Pancreas (tissue), 10 donors: ENCODE measurements around the gene EIF4H. TPM values are rescaled to one million over a fixed set of nuclear protein-coding genes. Genes with fewer than 3 reads are reported as not detected.
A peak's percentile ranks its signal among the peaks of the same experiment; 100 is the strongest.
"Not testable (repeated sequence)": the region's sequence is repeated elsewhere in the genome, so short reads cannot be mapped to it uniquely, and the experiment has no call there.

Experiments used
- ATAC-seq, 4 donors: fragments of 200-7000 bp; cut with Tn5 transposase; one replicate each; pipeline versions ENCODE4 v1.8.0 to v1.9.1; 2020; ENCODE audit warnings: mild to moderate bottlenecking in 4 of 4, moderate library complexity in 4 of 4
- DNase-seq, 6 donors: peaks; one replicate each; pipeline ENCODE4 v3.0.0-alpha.2; 2020
- FAIRE-seq: peaks from 2 replicates; lab custom pipeline; 2012; peaks lifted over from hg19 to GRCh38; lab: Jason Lieb, UNC
- H3K27ac ChIP-seq, 4 donors: fragments of 200-600 bp; sonication (generic); 1 replicate in 3 of 4; 2 replicates in 1 of 4; pipeline versions ENCODE4 v1.5.0 to v1.8.0; 2020
- H3K27me3 ChIP-seq, 4 donors: fragments of 200-600 bp; one replicate each; pipeline ENCODE4 v1.8.0; 2021
- H3K36me3 ChIP-seq, 3 donors: fragments of 200-600 bp; sonication (generic) in 1 of 3; one replicate each; pipeline versions ENCODE4 v1.5.0 to v1.8.0; 2020 to 2021
- H3K4me1 ChIP-seq, 3 donors: fragments of 200-600 bp; one replicate each; pipeline ENCODE4 v1.8.0; 2021
- H3K4me3 ChIP-seq, 4 donors: fragments of 200-600 bp; sonication (generic) in 2 of 4; one replicate each; pipeline versions ENCODE4 v1.5.0 to v1.8.0; 2020 to 2021
- H3K9me3 ChIP-seq, 4 donors: fragments of 200-600 bp; one replicate each; pipeline ENCODE4 v1.8.0; 2021
- CTCF ChIP-seq, 4 donors: fragments of 200-600 bp; sonication (generic) in 3 of 4; IDR thresholded peaks; one replicate each; pipeline versions ENCODE4 v1.5.0 to v1.8.0; 2021; ENCODE audit warnings: antibody characterized with exemption in 4 of 4
- WGBS, 2 donors: extraction: QIAGEN DNeasy Blood & Tissue Kit; methylation state at CpG; one replicate each; pipeline ENCODE4 v1.1.7; 2013; 5-methylcytosine and 5-hydroxymethylcytosine counted together
- intact Hi-C, 3 donors: fragments of 100-400 bp; cut with DNase I; formaldehyde crosslinking; loops; one replicate each; pipeline versions ENCODE4 v1.11.1 to v1.14.2; 2022
- polyA plus RNA-seq, 2 donors: library from polyadenylated mRNA; stranded (reverse); fragments of 200-250 nt; gene quantifications; one replicate each; pipeline ENCODE4 v1.2.3, GENCODE V29; 2013
- total RNA-seq, 6 donors: library from RNA; stranded (reverse); fragmentation: NEBNext Ultra II Directional in 4 of 6; extraction: Animal tissue kit (Norgen Biotek cat#: 25700) in 4 of 6; gene quantifications; one replicate each; pipeline versions ENCODE4 v1.2.1 to v1.2.4, GENCODE V29; 2021 to 2023
- donor health status: healthy with polysubstance abuse.
- donor health status: DM: no; HTN: no; CAD: no; lungs with moderate emphysema.
- donor health status: DM: no; HTN: no; CAD: no.
- donor health status: control.
- donor health status: control.
- donor health status: Bipolar disorder and iron deficiency.
- donor health status: DM: yes; HTN: yes; CAD: no.
- donor health status: DM: no; HTN: no; CAD: no.
- donor health status: DM: no; HTN: no; CAD: no.
- donor health status: DM: yes; HTN: yes; CAD: no.

Gene EIF4H
- total and polyA plus RNA-seq, 8 donors: 73.0 to 195 (median 130) TPM

GRCh38 chr7:74193913-74194312 lies 19.8 kb downstream of the EIF4H start:
- no peak overlapping the region for H3K4me3 ChIP-seq
- ATAC-seq: no peak
- intact Hi-C loops: no loop called here
- no peaks in the 10 kb centered on the region for H3K4me1 ChIP-seq
- WGBS, 2 donors: 91% methylated on average over 7 of the region's 7 CpGs
- no peak overlapping the region for H3K27ac ChIP-seq
- no peaks in the 10 kb centered on the region for H3K9me3 ChIP-seq
- no peak for FAIRE-seq
- no peak for TF ChIP-seq CTCF (IDR thresholded peaks at IDR 0.05)
- DNase-seq: no peak
- H3K36me3 ChIP-seq: peaks cover 0 to 60% (median 51%) of the 10 kb centered on the region in 3 donors
- H3K27me3 ChIP-seq: no peaks in the 10 kb centered on the region

- no peaks in the 10 kb centered on the region for H3K4me1 ChIP-seq
- no peaks in the 10 kb centered on the region for H3K9me3 ChIP-seq
- H3K36me3 ChIP-seq: peaks cover 0 to 53% (median 44%) of the 10 kb centered on the region in 3 donors
- no peak for TF ChIP-seq CTCF (IDR thresholded peaks at IDR 0.05)
- whole genome bisulfite sequencing, 2 donors: 93 to 94% methylated on average over 14 of the region's 14 CpGs
- H3K27ac ChIP-seq: no peak overlapping the region
- DNase-seq: no peak
- no peak for FAIRE-seq
- H3K4me3 ChIP-seq: no peak overlapping the region
- intact Hi-C loops: no loop called here
- H3K27me3 ChIP-seq: no peaks in the 10 kb centered on the region
- ATAC-seq: no peak
Observed at GRCh38 chr7:74194686-74195085, 20.5 kb downstream of the EIF4H start.

- H3K4me3 ChIP-seq, ATAC-seq, H3K27me3 ChIP-seq, FAIRE-seq, DNase-seq, intact Hi-C loops, H3K27ac ChIP-seq, H3K9me3 ChIP-seq, H3K4me1 ChIP-seq: not testable (repeated sequence)
- H3K36me3 ChIP-seq: peaks cover 0 to 47% (median 37%) of the 10 kb centered on the region in 3 donors
- 79 to 83% methylated on average over 17 to 19 of the region's 23 CpGs for WGBS, 2 donors
Observed at GRCh38 chr7:74195139-74195860, 21.1 kb downstream of the EIF4H start.

GRCh38 chr7:74195968-74196654 lies 22.0 kb downstream of the EIF4H start:
- WGBS, 2 donors: 89 to 91% methylated on average over 15 to 16 of the region's 19 CpGs
- H3K9me3 ChIP-seq, intact Hi-C loops, H3K4me3 ChIP-seq, H3K27me3 ChIP-seq, DNase-seq, H3K4me1 ChIP-seq, ATAC-seq, FAIRE-seq, H3K27ac ChIP-seq: not testable (repeated sequence)
- peaks cover 0 to 38% (median 29%) of the 10 kb centered on the region in 3 donors for H3K36me3 ChIP-seq

- no peaks in the 10 kb centered on the region for H3K27me3 ChIP-seq
- H3K9me3 ChIP-seq: no peaks in the 10 kb centered on the region
- FAIRE-seq: no peak
- intact Hi-C loops: no loop called here
- peaks cover 0 to 25% (median 22%) of the 10 kb centered on the region in 3 donors for H3K36me3 ChIP-seq
- H3K4me1 ChIP-seq: no peaks in the 10 kb centered on the region
- peak in 1 of 4 donors; percentile 7 for ATAC-seq
- no peak overlapping the region for H3K27ac ChIP-seq
- H3K4me3 ChIP-seq: no peak overlapping the region
- 96 to 97% methylated on average over 9 of the region's 9 CpGs for WGBS, 2 donors
- DNase-seq: peak in 2 of 6 donors; percentile 20 to 21
- no peak for TF ChIP-seq CTCF (IDR thresholded peaks at IDR 0.05)
Observed at GRCh38 chr7:74197449-74198124, 23.4 kb downstream of the EIF4H start.
